ENCODE data around the gene SGF29.

The SGF29 gene

DNA sequence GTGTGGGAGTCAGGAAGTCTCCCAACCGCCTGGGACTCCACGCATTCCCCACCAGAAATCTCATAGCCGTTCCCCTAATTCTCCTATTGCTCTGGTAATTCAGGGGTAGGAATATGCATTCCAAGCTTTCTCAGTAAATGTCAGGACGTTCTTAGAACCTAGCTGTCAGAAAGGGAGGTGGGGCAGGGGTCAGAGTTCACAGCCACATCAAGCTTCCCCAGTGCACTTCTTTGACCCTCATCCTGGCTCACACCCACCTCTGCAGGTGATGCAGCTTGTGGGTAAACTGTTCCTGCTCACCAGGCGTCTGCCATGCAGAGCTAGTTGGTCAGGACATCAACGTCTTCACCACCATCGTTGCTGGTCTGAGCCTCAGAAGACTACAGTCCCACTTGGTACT lies 33.0 kb upstream of the SGF29 start:
- no peak overlapping the region for H2AK5ac ChIP-seq (ENCODE audit: low read length, severe bottlenecking)
- peaks cover 0 to 4% of the 10 kb centered on the region in 2 experiments for H3K27me3 ChIP-seq (ENCODE audit: control insufficient read depth in 1 of 2, insufficient read depth in 1 of 2, low read length in 2 of 2)
- H3K23ac ChIP-seq (ENCODE audit: low read length in 2 of 2) = no peak overlapping the region
- H3K9ac ChIP-seq (ENCODE audit: low read length) = no peak overlapping the region
- H4K8ac ChIP-seq (ENCODE audit: low read length) = no peak overlapping the region
- H3K4me3 ChIP-seq (ENCODE audit: insufficient read depth in 1 of 2, low read depth in 1 of 2, low read length in 2 of 2) = no peak overlapping the region
- H2BK120ac ChIP-seq (ENCODE audit: low read depth, low read length) = no peak overlapping the region
- no peak overlapping the region for H3K18ac ChIP-seq (ENCODE audit: low read depth in 1 of 2, low read length in 2 of 2)
- H3K4ac ChIP-seq (ENCODE audit: low read depth in 1 of 2, low read length in 2 of 2) = no peak overlapping the region
- H2BK5ac ChIP-seq (ENCODE audit: low read depth, low read length, poor library complexity, severe bottlenecking) = no peak overlapping the region
- WGBS = 77% methylated on average over 7 of the region's 7 CpGs
- no peak overlapping the region for H3K14ac ChIP-seq (ENCODE audit: low read length in 2 of 2)
- peaks cover 1% of the 10 kb centered on the region for H3K4me1 ChIP-seq (ENCODE audit: control insufficient read depth, insufficient read depth, low read depth, low read length)
- H3K36me3 ChIP-seq (ENCODE audit: control insufficient read depth in 1 of 2, insufficient read depth in 2 of 2, low read depth in 1 of 2, low read length in 2 of 2) = no peaks in the 10 kb centered on the region
- H2BK12ac ChIP-seq (ENCODE audit: low read length in 2 of 2) = no peak overlapping the region
- H3K27ac ChIP-seq (ENCODE audit: low read length, poor library complexity, severe bottlenecking) = no peak overlapping the region
- no peak overlapping the region for H2AFZ ChIP-seq (ENCODE audit: low read depth, low read length)
- H2BK15ac ChIP-seq (ENCODE audit: low read depth, poor library complexity, severe bottlenecking) = no peak overlapping the region
- H4K91ac ChIP-seq (ENCODE audit: low read length) = no peak overlapping the region
- H3K9me3 ChIP-seq (ENCODE audit: control insufficient read depth, low read length) = no peaks in the 10 kb centered on the region
- no peak for DNase-seq
- H3K79me1 ChIP-seq (replicated peaks; ENCODE audit: low read length, poor library complexity, severe bottlenecking) = no peaks in the 10 kb centered on the region
- H3K4me2 ChIP-seq (ENCODE audit: low read length, poor library complexity, severe bottlenecking) = no peak overlapping the region

DNA sequence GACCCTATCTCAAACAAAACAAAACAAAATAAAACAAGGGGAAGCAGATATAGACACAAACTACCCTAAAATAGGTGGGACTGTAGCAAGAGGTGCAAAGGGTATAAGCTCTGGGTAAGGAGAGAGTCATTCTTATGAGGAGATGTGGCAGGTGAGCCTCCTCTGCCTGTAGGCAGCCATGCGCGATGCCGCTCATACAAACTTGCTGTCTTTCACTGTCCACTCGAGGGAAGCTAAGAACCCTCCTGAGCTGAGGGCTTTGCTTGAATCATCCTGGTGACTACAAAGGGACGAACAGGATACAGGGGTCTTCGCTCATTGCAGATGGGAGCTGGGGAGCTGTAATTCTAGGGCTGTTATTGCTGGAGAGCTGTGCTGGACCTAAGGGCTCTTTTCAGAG lies 32.3 kb upstream of the SGF29 start:
- Histone ChIP-seq H4K91ac (ENCODE audit: low read length) (no peak overlapping the region), H3K79me1 (replicated peaks; ENCODE audit: low read length, poor library complexity, severe bottlenecking) (no peaks in the 10 kb centered on the region), H3K36me3 (ENCODE audit: control insufficient read depth in 1 of 2, insufficient read depth in 2 of 2, low read depth in 1 of 2, low read length in 2 of 2) (no peaks in the 10 kb centered on the region), H3K4ac (ENCODE audit: low read depth in 1 of 2, low read length in 2 of 2) (no peak overlapping the region), H3K9me3 (ENCODE audit: control insufficient read depth, low read length) (no peaks in the 10 kb centered on the region), H3K23ac (ENCODE audit: low read length in 2 of 2) (no peak overlapping the region), H3K27ac (ENCODE audit: low read length, poor library complexity, severe bottlenecking) (no peak overlapping the region), H2BK5ac (ENCODE audit: low read depth, low read length, poor library complexity, severe bottlenecking) (no peak overlapping the region), H2AK5ac (ENCODE audit: low read length, severe bottlenecking) (no peak overlapping the region), H2BK15ac (ENCODE audit: low read depth, poor library complexity, severe bottlenecking) (no peak overlapping the region), H3K4me1 (ENCODE audit: control insufficient read depth, insufficient read depth, low read depth, low read length) (peaks cover 1% of the 10 kb centered on the region), H3K14ac (ENCODE audit: low read length in 2 of 2) (no peak overlapping the region), H3K4me3 (ENCODE audit: insufficient read depth in 1 of 2, low read depth in 1 of 2, low read length in 2 of 2) (no peak overlapping the region), H3K27me3 (ENCODE audit: control insufficient read depth in 1 of 2, insufficient read depth in 1 of 2, low read length in 2 of 2) (peaks cover 0 to 4% of the 10 kb centered on the region in 2 experiments), H3K4me2 (ENCODE audit: low read length, poor library complexity, severe bottlenecking) (no peak overlapping the region), H2AFZ (ENCODE audit: low read depth, low read length) (no peak overlapping the region), H3K18ac (ENCODE audit: low read depth in 1 of 2, low read length in 2 of 2) (no peak overlapping the region), H3K9ac (ENCODE audit: low read length) (no peak overlapping the region), H4K8ac (ENCODE audit: low read length) (no peak overlapping the region), H2BK120ac (ENCODE audit: low read depth, low read length) (no peak overlapping the region), H2BK12ac (ENCODE audit: low read length in 2 of 2) (no peak overlapping the region)
- no peak for DNase-seq
- 93% methylated on average over 6 of the region's 6 CpGs for WGBS

DNA sequence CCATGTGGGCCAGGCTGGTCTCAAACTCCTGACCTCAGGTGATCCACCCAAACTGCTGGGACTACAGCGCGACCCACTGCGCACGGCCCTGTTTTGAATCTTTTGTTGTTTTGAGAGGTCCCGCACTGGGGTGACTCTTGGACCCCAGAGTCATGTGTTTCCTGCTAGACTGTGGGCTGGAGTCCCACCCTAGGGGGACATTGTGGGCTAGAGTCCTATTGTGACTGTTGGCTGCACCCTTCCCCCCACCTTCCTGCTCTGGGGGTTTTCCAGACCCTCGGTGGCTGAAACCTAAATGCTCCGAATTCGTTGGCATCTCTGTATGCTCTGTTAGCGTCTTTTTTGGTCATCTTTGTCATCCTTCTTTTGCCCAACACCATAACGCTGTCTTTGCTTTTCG lies 30.9 kb upstream of the SGF29 start:
- Histone ChIP-seq H3K4me3 (ENCODE audit: insufficient read depth in 1 of 2, low read depth in 1 of 2, low read length in 2 of 2) (no peak overlapping the region), H4K8ac (ENCODE audit: low read length) (no peak overlapping the region), H3K14ac (ENCODE audit: low read length in 2 of 2) (no peak overlapping the region), H3K9me3 (ENCODE audit: control insufficient read depth, low read length) (no peaks in the 10 kb centered on the region), H2BK15ac (ENCODE audit: low read depth, poor library complexity, severe bottlenecking) (no peak overlapping the region), H3K4me2 (ENCODE audit: low read length, poor library complexity, severe bottlenecking) (no peak overlapping the region), H2BK5ac (ENCODE audit: low read depth, low read length, poor library complexity, severe bottlenecking) (no peak overlapping the region), H3K79me1 (replicated peaks; ENCODE audit: low read length, poor library complexity, severe bottlenecking) (no peaks in the 10 kb centered on the region), H3K4me1 (ENCODE audit: control insufficient read depth, insufficient read depth, low read depth, low read length) (peaks cover 1% of the 10 kb centered on the region), H2AK5ac (ENCODE audit: low read length, severe bottlenecking) (no peak overlapping the region), H3K4ac (ENCODE audit: low read depth in 1 of 2, low read length in 2 of 2) (no peak overlapping the region), H4K91ac (ENCODE audit: low read length) (no peak overlapping the region), H2BK12ac (ENCODE audit: low read length in 2 of 2) (no peak overlapping the region), H3K9ac (ENCODE audit: low read length) (no peak overlapping the region), H3K27ac (ENCODE audit: low read length, poor library complexity, severe bottlenecking) (no peak overlapping the region), H2BK120ac (ENCODE audit: low read depth, low read length) (no peak overlapping the region), H3K18ac (ENCODE audit: low read depth in 1 of 2, low read length in 2 of 2) (no peak overlapping the region), H2AFZ (ENCODE audit: low read depth, low read length) (no peak overlapping the region), H3K27me3 (ENCODE audit: control insufficient read depth in 1 of 2, insufficient read depth in 1 of 2, low read length in 2 of 2) (peaks cover 0 to 4% of the 10 kb centered on the region in 2 experiments), H3K23ac (ENCODE audit: low read length in 2 of 2) (no peak overlapping the region), H3K36me3 (ENCODE audit: control insufficient read depth in 1 of 2, insufficient read depth in 2 of 2, low read depth in 1 of 2, low read length in 2 of 2) (no peaks in the 10 kb centered on the region)
- 83% methylated on average over 11 of the region's 11 CpGs for WGBS
- no peak for DNase-seq

DNA sequence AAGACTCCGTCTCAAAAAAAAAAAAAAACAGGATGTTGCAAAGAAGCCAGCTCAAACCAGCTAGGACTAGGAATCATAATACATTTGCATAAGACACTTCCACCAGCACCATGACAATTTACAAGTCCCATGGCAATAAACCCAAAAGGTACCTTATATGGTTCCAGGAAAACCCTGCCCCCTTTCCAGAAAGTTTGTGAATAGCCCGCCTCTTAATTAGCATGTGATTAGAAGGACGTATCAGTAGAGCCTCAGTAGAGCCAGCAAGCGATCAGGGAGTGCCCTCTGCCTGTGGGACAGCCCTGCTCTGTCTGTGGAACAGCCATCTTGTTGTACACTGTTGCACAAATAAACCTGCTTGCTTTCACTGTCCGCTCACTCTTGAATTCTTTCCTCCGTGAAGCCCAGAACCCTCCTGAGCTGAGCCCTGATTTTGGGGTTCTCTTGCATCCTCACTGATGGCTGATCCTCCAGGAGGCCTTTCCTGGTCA lies 29.0 kb upstream of the SGF29 start:
- Histone ChIP-seq H2BK120ac (ENCODE audit: low read depth, low read length) (no peak overlapping the region), H3K9me3 (ENCODE audit: control insufficient read depth, low read length) (no peaks in the 10 kb centered on the region), H3K23ac (ENCODE audit: low read length in 2 of 2) (no peak overlapping the region), H4K91ac (ENCODE audit: low read length) (no peak overlapping the region), H3K4me2 (ENCODE audit: low read length, poor library complexity, severe bottlenecking) (no peak overlapping the region), H3K9ac (ENCODE audit: low read length) (no peak overlapping the region), H3K36me3 (ENCODE audit: control insufficient read depth in 1 of 2, insufficient read depth in 2 of 2, low read depth in 1 of 2, low read length in 2 of 2) (no peaks in the 10 kb centered on the region), H3K4me3 (ENCODE audit: insufficient read depth in 1 of 2, low read depth in 1 of 2, low read length in 2 of 2) (no peak overlapping the region), H4K8ac (ENCODE audit: low read length) (no peak overlapping the region), H3K27me3 (ENCODE audit: control insufficient read depth in 1 of 2, insufficient read depth in 1 of 2, low read length in 2 of 2) (peaks cover 0 to 4% of the 10 kb centered on the region in 2 experiments), H3K18ac (ENCODE audit: low read depth in 1 of 2, low read length in 2 of 2) (no peak overlapping the region), H2AFZ (ENCODE audit: low read depth, low read length) (no peak overlapping the region), H2BK5ac (ENCODE audit: low read depth, low read length, poor library complexity, severe bottlenecking) (no peak overlapping the region), H2AK5ac (ENCODE audit: low read length, severe bottlenecking) (no peak overlapping the region), H3K14ac (ENCODE audit: low read length in 2 of 2) (no peak overlapping the region), H3K79me1 (replicated peaks; ENCODE audit: low read length, poor library complexity, severe bottlenecking) (no peaks in the 10 kb centered on the region), H3K4ac (ENCODE audit: low read depth in 1 of 2, low read length in 2 of 2) (no peak overlapping the region), H2BK15ac (ENCODE audit: low read depth, poor library complexity, severe bottlenecking) (no peak overlapping the region), H3K4me1 (ENCODE audit: control insufficient read depth, insufficient read depth, low read depth, low read length) (peaks cover 1% of the 10 kb centered on the region), H3K27ac (ENCODE audit: low read length, poor library complexity, severe bottlenecking) (no peak overlapping the region), H2BK12ac (ENCODE audit: low read length in 2 of 2) (no peak overlapping the region)
- no peak for DNase-seq
- WGBS = 84% methylated on average over 6 of the region's 6 CpGs
